COLO829 (cell line): ENCODE measurements around the gene ZNF428.
"Not testable (repeated sequence)": the region's sequence is repeated elsewhere in the genome, so short reads cannot be mapped to it uniquely, and the experiment has no call there.

ENCODE experiments used
- DNase-seq: peaks from one replicate; pipeline ENCODE4 v3.0.0; 2012; ENCODE audit warnings: low spot score

ZNF428 gene

GRCh38 chr19:43616954-43617353 lies 2.5 kb downstream of the ZNF428 start:
- DNase-seq, result no peak

- DNase-seq, result no peak
Observed at GRCh38 chr19:43616306-43616705, 3.1 kb downstream of the ZNF428 start.

GRCh38 chr19:43612374-43612773 lies 7.1 kb downstream of the ZNF428 start:
- DNase-seq, result no peak

GRCh38 chr19:43611788-43612187 lies 7.6 kb downstream of the ZNF428 start, which contains the start of gene SRRM5:
TSS of gene SRRM5 (plus strand) at chr19:43612088. CDS start at chr19:43612122, 34 bp downstream.
- DNase-seq, result no peak

- no peak for DNase-seq
Observed at GRCh38 chr19:43610493-43610892, 8.9 kb downstream of the ZNF428 start.

- DNase-seq, result no peak
Observed at GRCh38 chr19:43609872-43610271, 9.6 kb downstream of the ZNF428 start.

GRCh38 chr19:43607238-43608205 lies 11.9 kb downstream of the ZNF428 start:
- no peak for DNase-seq

GRCh38 chr19:43606569-43607229 lies 12.7 kb downstream of the ZNF428 start:
- peak; percentile 30 for DNase-seq

GRCh38 chr19:43605875-43606568 lies 13.4 kb downstream of the ZNF428 start:
- DNase-seq, result no peak

- DNase-seq, result not testable (repeated sequence)
Observed at GRCh38 chr19:43600326-43600725, 19.1 kb downstream of the ZNF428 start.

GRCh38 chr19:43599635-43600295 lies 19.7 kb downstream of the ZNF428 start:
- no peak for DNase-seq

GRCh38 chr19:43598445-43599240 lies 20.8 kb downstream of the ZNF428 start:
- no peak for DNase-seq

- DNase-seq, result no peak
Observed at GRCh38 chr19:43597876-43598275, 21.6 kb downstream of the ZNF428 start.

GRCh38 chr19:43596842-43597461 lies 22.5 kb downstream of the ZNF428 start:
- DNase-seq, result no peak

GRCh38 chr19:43595999-43596841 lies 23.2 kb downstream of the ZNF428 start, which contains the start of the genes IRGQ and ZNF576:
TSS of gene IRGQ (minus strand) at chr19:43596134. CDS start at chr19:43595338, 796 bp downstream.
TSS of gene ZNF576 (plus strand) at chr19:43596595. CDS start at chr19:43597109, 514 bp downstream.
- peak; percentile 100 for DNase-seq

- no peak for DNase-seq
Observed at GRCh38 chr19:43595605-43595998, 23.8 kb downstream of the ZNF428 start.

- peak; percentile 38 for DNase-seq
Observed at GRCh38 chr19:43594710-43595604, 24.5 kb downstream of the ZNF428 start.

- no peak for DNase-seq
Observed at GRCh38 chr19:43594081-43594697, 25.2 kb downstream of the ZNF428 start.
